GM23338 (cell line): ENCODE data around the gene NUCB2. TPM values are rescaled to one million over a fixed set of nuclear protein-coding genes. Genes with fewer than 3 reads are reported as not detected.

Experiments used
- ATAC-seq: fragments of 200-7000 bp; cut with Tn5 transposase; 3 replicates; pipeline ENCODE4 v1.9.1; 2020
- DNase-seq: peaks from one replicate; pipeline ENCODE4 v3.0.0-alpha.2; 2015; ENCODE audit warnings: low spot score
- H2AFZ ChIP-seq: fragments of 200-600 bp; sonication (generic); 2 replicates; pipeline ENCODE4 v1.8.0; 2016; ENCODE audit warnings: antibody characterized with exemption, mild to moderate bottlenecking, moderate library complexity
- H3F3A ChIP-seq: fragments of 200-600 bp; sonication (generic); replicated peaks from 2 replicates; pipeline ENCODE4 v1.8.0; 2017; ENCODE audit warnings: antibody characterized with exemption, mixed run types, low read depth
- H3K27ac ChIP-seq: fragments of 200-600 bp; sonication (generic); 2 replicates; pipeline ENCODE4 v1.6.1; 2016; ENCODE audit warnings: low read depth
- H3K27me3 ChIP-seq: fragments of 200-600 bp; sonication (generic); 2 replicates; pipeline ENCODE4 v1.8.0; 2016; ENCODE audit warnings: mild to moderate bottlenecking, mixed run types, moderate library complexity; ENCODE audit not compliant: insufficient read depth
- H3K36me3 ChIP-seq: fragments of 200-600 bp; sonication (generic); 2 replicates; pipeline ENCODE4 v1.8.0; 2016; ENCODE audit warnings: mild to moderate bottlenecking; ENCODE audit not compliant: insufficient read depth
- H3K4me1 ChIP-seq: fragments of 200-600 bp; sonication (generic); 2 replicates; pipeline ENCODE4 v1.8.0; 2016; ENCODE audit warnings: mild to moderate bottlenecking, moderate library complexity; ENCODE audit not compliant: insufficient read depth
- H3K4me2 ChIP-seq: fragments of 200-600 bp; sonication (generic); 2 replicates; pipeline ENCODE4 v1.7.1; 2017; ENCODE audit warnings: mixed run types
- H3K4me3 ChIP-seq: fragments of 200-600 bp; sonication (generic); 2 replicates; pipeline ENCODE4 v1.6.1; 2016; ENCODE audit warnings: mixed run types
- H3K79me2 ChIP-seq: fragments of 200-600 bp; sonication (generic); replicated peaks from 2 replicates; pipeline ENCODE4 v1.8.0; 2017; ENCODE audit warnings: mild to moderate bottlenecking; ENCODE audit not compliant: insufficient read depth
- H3K9me2 ChIP-seq: fragments of 200-600 bp; sonication (generic); 2 replicates; pipeline ENCODE4 v1.8.0; 2017; ENCODE audit not compliant: insufficient read depth
- H4K20me1 ChIP-seq: fragments of 200-600 bp; sonication (generic); replicated peaks from 2 replicates; pipeline ENCODE4 v1.8.0; 2017; ENCODE audit warnings: mild to moderate bottlenecking; ENCODE audit not compliant: insufficient read depth
- H3K27ac Mint-ChIP-seq: 2 replicates; pipeline ENCODE4 v1.8.0; 2020; ENCODE audit warnings: inconsistent platforms, mild to moderate bottlenecking, moderate library complexity, mixed read lengths
- H3K27me3 Mint-ChIP-seq: 3 replicates; pipeline ENCODE4 v1.8.0; 2022; ENCODE audit warnings: low read depth, mild to moderate bottlenecking, moderate library complexity, mixed read lengths, inconsistent platforms; ENCODE audit not compliant: insufficient read depth, poor library complexity
- H3K36me3 Mint-ChIP-seq: 3 replicates; pipeline ENCODE4 v1.8.0; 2021; ENCODE audit warnings: low read depth, mild to moderate bottlenecking, inconsistent platforms, moderate library complexity, mixed read lengths
- H3K4me1 Mint-ChIP-seq: 3 replicates; pipeline ENCODE4 v1.8.0; 2020; ENCODE audit warnings: mild to moderate bottlenecking, inconsistent platforms, mixed read lengths
- H3K4me3 Mint-ChIP-seq: 3 replicates; pipeline ENCODE4 v1.8.0; 2021; ENCODE audit warnings: moderate library complexity, mild to moderate bottlenecking, inconsistent platforms, mixed read lengths
- H3K9me3 Mint-ChIP-seq: 3 replicates; pipeline ENCODE4 v1.8.0; 2020; ENCODE audit warnings: moderate library complexity, mild to moderate bottlenecking, inconsistent platforms, mixed read lengths
- EZH2 ChIP-seq: fragments of 200-600 bp; sonication (generic); IDR thresholded peaks from one replicate; pipeline ENCODE4 v1.8.0; 2017; ENCODE audit warnings: antibody characterized with exemption, mild to moderate bottlenecking, low read depth; ENCODE audit not compliant: unreplicated experiment
- JUNB ChIP-seq: IDR thresholded peaks from one replicate; pipeline ENCODE4 v1.6.1; 2016; ENCODE audit warnings: antibody characterized with exemption; ENCODE audit not compliant: unreplicated experiment
- NANOG ChIP-seq: IDR thresholded peaks from 2 replicates; pipeline ENCODE4 v1.6.1; 2016; ENCODE audit warnings: antibody characterized with exemption, borderline replicate concordance
- POLR2AphosphoS5 ChIP-seq: IDR thresholded peaks from 2 replicates; pipeline ENCODE4 v1.6.1; 2016; ENCODE audit warnings: antibody characterized with exemption, low read depth
- STAT1 ChIP-seq: IDR thresholded peaks from one replicate; pipeline ENCODE4 v1.6.1; 2016; ENCODE audit warnings: antibody characterized with exemption; ENCODE audit not compliant: unreplicated experiment
- ZNF114 ChIP-seq: fragments of 250-450 bp; sonication (Bioruptor Pico); IDR thresholded peaks from 2 replicates; pipeline ENCODE4 v1.5.0; 2020; ENCODE audit warnings: mild to moderate bottlenecking, moderate library complexity
- ZNF331 ChIP-seq: fragments of 250-450 bp; sonication (Bioruptor Pico); IDR thresholded peaks from 2 replicates; pipeline ENCODE4 v1.5.0; 2020; ENCODE audit warnings: low read depth, mild to moderate bottlenecking, moderate library complexity
- polyA plus RNA-seq: library from polyadenylated mRNA; unstranded; fragments of >200 nt; fragmentation: Nextera tagmentation; extraction: Ambion mirVana; gene quantifications from 2 replicates; pipeline ENCODE4 v1.2.1, GENCODE V29; 2016
- total RNA-seq: library from RNA; depleted of rRNA; stranded (reverse); fragments of >200 nt; shearing (Covaris generic); gene quantifications from 2 replicates; pipeline ENCODE4 v1.2.3, GENCODE V29; 2014
- TF ChIP-seq, protein P1 (sequence below): IDR thresholded peaks from one replicate; pipeline ENCODE4 v1.6.1; 2018; ENCODE audit warnings: antibody characterized with exemption; ENCODE audit not compliant: unreplicated experiment
- TF ChIP-seq, protein P2 (sequence below): fragments of 250-450 bp; sonication (Bioruptor Pico); IDR thresholded peaks from 2 replicates; pipeline ENCODE4 v1.5.0; 2020; ENCODE audit warnings: mild to moderate bottlenecking, moderate library complexity
- TF ChIP-seq, protein P3 (sequence below), 2 experiments: fragments of 200-600 bp in 1 of 2; sonication (generic) in 1 of 2; conservative IDR thresholded peaks; 2 replicates each; pipeline versions ENCODE4 v1.5.1 to v1.6.1; 2016 to 2017; ENCODE audit warnings: antibody characterized with exemption in 2 of 2, low read depth in 2 of 2, mild to moderate bottlenecking in 2 of 2, moderate library complexity in 1 of 2

The NUCB2 gene
- total and polyA plus RNA-seq, 2 experiments from 2014 or later: 16.6 to 86.9 TPM

DNA sequence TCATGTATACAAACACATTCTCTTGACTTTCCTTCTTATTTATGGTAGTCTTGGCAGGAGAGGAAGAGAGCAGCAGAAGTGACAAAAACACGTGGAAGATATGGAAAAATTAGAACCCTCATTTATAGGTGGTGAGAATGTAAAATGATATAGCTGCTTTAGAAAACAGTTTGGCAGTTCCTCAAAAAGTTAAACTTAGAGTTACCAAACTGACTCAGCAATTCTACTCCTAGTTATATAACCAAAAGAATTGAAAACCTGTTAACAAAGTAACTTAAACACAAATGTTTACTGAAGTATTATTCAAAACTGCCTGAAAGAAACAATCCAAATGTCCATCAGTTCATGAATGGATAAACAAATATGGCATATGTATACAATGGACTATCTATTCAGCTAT, 16.8 kb downstream of the NUCB2 start:
- Histone ChIP-seq H3K79me2 (no peaks in the 10 kb centered on the region), H3K27ac (no peak overlapping the region), H3K4me1 (no peaks in the 10 kb centered on the region), H2AFZ (no peak overlapping the region), H3K36me3 (no peaks in the 10 kb centered on the region), H3K4me3 (no peak overlapping the region), H3K9me2 (no peaks in the 10 kb centered on the region), H4K20me1 (no peaks in the 10 kb centered on the region), H3K4me2 (no peak overlapping the region), H3K27me3 (no peaks in the 10 kb centered on the region), H3F3A (no peaks in the 10 kb centered on the region)
- H3K27me3 Mint-ChIP-seq: no peaks in the 10 kb centered on the region
- TF ChIP-seq, protein P1, sequence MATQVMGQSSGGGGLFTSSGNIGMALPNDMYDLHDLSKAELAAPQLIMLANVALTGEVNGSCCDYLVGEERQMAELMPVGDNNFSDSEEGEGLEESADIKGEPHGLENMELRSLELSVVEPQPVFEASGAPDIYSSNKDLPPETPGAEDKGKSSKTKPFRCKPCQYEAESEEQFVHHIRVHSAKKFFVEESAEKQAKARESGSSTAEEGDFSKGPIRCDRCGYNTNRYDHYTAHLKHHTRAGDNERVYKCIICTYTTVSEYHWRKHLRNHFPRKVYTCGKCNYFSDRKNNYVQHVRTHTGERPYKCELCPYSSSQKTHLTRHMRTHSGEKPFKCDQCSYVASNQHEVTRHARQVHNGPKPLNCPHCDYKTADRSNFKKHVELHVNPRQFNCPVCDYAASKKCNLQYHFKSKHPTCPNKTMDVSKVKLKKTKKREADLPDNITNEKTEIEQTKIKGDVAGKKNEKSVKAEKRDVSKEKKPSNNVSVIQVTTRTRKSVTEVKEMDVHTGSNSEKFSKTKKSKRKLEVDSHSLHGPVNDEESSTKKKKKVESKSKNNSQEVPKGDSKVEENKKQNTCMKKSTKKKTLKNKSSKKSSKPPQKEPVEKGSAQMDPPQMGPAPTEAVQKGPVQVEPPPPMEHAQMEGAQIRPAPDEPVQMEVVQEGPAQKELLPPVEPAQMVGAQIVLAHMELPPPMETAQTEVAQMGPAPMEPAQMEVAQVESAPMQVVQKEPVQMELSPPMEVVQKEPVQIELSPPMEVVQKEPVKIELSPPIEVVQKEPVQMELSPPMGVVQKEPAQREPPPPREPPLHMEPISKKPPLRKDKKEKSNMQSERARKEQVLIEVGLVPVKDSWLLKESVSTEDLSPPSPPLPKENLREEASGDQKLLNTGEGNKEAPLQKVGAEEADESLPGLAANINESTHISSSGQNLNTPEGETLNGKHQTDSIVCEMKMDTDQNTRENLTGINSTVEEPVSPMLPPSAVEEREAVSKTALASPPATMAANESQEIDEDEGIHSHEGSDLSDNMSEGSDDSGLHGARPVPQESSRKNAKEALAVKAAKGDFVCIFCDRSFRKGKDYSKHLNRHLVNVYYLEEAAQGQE: no peak
- no peak for TF ChIP-seq STAT1
- no peak for TF ChIP-seq EZH2
- H3K9me3 Mint-ChIP-seq: no peaks in the 10 kb centered on the region
- no peaks in the 10 kb centered on the region for H3K36me3 Mint-ChIP-seq
- DNase-seq (no peak), ATAC-seq (no peak)
- H3K4me3 Mint-ChIP-seq: no peak overlapping the region
- no peaks in the 10 kb centered on the region for H3K4me1 Mint-ChIP-seq
- no peak overlapping the region for H3K27ac Mint-ChIP-seq

DNA sequence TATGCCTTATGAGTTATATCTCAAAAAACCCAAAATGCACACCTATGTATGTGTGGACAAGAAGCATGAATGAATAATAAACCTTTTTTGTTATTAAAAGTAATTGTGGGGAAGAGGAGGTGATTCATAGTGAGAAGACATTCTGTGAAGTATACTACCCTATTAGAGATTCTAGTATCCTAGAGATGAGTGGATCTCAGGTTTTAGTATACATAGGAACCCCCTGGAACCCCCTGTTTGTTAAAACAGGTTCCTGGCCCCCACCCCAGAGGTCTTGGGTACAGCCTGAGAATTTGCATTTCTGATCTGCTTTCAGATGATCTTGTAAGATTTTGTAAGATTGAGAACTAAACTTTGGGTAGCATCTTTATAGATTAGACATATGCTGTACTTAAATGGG, 17.5 kb downstream of the NUCB2 start:
- DNase-seq (no peak), ATAC-seq (no peak)
- H3K36me3 ChIP-seq: no peaks in the 10 kb centered on the region
- H3K4me1 ChIP-seq: no peaks in the 10 kb centered on the region
- Mint-ChIP-seq H3K9me3 (no peaks in the 10 kb centered on the region), H3K4me3 (no peak overlapping the region), H3K27me3 (no peaks in the 10 kb centered on the region), H3K36me3 (no peaks in the 10 kb centered on the region), H3K27ac (no peak overlapping the region), H3K4me1 (no peaks in the 10 kb centered on the region)
- no peak overlapping the region for H2AFZ ChIP-seq
- no peaks in the 10 kb centered on the region for H3K9me2 ChIP-seq
- no peak overlapping the region for H3K4me3 ChIP-seq
- H4K20me1 ChIP-seq: no peaks in the 10 kb centered on the region
- no peaks in the 10 kb centered on the region for H3K79me2 ChIP-seq
- H3F3A ChIP-seq: no peaks in the 10 kb centered on the region
- no peaks in the 10 kb centered on the region for H3K27me3 ChIP-seq
- no peak overlapping the region for H3K4me2 ChIP-seq
- no peak overlapping the region for H3K27ac ChIP-seq
- TF ChIP-seq JUNB: no peak
- no peak for TF ChIP-seq EZH2
- TF ChIP-seq, protein P2, sequence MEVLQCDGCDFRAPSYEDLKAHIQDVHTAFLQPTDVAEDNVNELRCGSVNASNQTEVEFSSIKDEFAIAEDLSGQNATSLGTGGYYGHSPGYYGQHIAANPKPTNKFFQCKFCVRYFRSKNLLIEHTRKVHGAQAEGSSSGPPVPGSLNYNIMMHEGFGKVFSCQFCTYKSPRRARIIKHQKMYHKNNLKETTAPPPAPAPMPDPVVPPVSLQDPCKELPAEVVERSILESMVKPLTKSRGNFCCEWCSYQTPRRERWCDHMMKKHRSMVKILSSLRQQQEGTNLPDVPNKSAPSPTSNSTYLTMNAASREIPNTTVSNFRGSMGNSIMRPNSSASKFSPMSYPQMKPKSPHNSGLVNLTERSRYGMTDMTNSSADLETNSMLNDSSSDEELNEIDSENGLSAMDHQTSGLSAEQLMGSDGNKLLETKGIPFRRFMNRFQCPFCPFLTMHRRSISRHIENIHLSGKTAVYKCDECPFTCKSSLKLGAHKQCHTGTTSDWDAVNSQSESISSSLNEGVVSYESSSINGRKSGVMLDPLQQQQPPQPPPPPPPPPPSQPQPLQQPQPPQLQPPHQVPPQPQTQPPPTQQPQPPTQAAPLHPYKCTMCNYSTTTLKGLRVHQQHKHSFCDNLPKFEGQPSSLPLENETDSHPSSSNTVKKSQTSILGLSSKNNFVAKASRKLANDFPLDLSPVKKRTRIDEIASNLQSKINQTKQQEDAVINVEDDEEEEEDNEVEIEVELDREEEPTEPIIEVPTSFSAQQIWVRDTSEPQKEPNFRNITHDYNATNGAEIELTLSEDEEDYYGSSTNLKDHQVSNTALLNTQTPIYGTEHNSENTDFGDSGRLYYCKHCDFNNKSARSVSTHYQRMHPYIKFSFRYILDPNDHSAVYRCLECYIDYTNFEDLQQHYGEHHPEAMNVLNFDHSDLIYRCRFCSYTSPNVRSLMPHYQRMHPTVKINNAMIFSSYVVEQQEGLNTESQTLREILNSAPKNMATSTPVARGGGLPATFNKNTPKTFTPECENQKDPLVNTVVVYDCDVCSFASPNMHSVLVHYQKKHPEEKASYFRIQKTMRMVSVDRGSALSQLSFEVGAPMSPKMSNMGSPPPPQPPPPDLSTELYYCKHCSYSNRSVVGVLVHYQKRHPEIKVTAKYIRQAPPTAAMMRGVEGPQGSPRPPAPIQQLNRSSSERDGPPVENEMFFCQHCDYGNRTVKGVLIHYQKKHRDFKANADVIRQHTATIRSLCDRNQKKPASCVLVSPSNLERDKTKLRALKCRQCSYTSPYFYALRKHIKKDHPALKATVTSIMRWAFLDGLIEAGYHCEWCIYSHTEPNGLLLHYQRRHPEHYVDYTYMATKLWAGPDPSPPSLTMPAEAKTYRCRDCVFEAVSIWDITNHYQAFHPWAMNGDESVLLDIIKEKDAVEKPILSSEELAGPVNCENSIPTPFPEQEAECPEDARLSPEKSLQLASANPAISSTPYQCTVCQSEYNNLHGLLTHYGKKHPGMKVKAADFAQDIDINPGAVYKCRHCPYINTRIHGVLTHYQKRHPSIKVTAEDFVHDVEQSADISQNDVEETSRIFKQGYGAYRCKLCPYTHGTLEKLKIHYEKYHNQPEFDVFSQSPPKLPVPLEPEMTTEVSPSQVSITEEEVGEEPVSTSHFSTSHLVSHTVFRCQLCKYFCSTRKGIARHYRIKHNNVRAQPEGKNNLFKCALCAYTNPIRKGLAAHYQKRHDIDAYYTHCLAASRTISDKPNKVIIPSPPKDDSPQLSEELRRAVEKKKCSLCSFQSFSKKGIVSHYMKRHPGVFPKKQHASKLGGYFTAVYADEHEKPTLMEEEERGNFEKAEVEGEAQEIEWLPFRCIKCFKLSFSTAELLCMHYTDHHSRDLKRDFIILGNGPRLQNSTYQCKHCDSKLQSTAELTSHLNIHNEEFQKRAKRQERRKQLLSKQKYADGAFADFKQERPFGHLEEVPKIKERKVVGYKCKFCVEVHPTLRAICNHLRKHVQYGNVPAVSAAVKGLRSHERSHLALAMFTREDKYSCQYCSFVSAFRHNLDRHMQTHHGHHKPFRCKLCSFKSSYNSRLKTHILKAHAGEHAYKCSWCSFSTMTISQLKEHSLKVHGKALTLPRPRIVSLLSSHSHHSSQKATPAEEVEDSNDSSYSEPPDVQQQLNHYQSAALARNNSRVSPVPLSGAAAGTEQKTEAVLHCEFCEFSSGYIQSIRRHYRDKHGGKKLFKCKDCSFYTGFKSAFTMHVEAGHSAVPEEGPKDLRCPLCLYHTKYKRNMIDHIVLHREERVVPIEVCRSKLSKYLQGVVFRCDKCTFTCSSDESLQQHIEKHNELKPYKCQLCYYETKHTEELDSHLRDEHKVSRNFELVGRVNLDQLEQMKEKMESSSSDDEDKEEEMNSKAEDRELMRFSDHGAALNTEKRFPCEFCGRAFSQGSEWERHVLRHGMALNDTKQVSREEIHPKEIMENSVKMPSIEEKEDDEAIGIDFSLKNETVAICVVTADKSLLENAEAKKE (CRISPR knock-in tag): no peak
- TF ChIP-seq, protein P3, sequence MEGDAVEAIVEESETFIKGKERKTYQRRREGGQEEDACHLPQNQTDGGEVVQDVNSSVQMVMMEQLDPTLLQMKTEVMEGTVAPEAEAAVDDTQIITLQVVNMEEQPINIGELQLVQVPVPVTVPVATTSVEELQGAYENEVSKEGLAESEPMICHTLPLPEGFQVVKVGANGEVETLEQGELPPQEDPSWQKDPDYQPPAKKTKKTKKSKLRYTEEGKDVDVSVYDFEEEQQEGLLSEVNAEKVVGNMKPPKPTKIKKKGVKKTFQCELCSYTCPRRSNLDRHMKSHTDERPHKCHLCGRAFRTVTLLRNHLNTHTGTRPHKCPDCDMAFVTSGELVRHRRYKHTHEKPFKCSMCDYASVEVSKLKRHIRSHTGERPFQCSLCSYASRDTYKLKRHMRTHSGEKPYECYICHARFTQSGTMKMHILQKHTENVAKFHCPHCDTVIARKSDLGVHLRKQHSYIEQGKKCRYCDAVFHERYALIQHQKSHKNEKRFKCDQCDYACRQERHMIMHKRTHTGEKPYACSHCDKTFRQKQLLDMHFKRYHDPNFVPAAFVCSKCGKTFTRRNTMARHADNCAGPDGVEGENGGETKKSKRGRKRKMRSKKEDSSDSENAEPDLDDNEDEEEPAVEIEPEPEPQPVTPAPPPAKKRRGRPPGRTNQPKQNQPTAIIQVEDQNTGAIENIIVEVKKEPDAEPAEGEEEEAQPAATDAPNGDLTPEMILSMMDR (conservative IDR thresholded peaks at IDR 0.05; ENCODE audit: low read depth in 2 of 2): no peak
- TF ChIP-seq ZNF114 (CRISPR knock-in tag): no peak
- no peak for TF ChIP-seq NANOG
- no peak for TF ChIP-seq POLR2AphosphoS5
- TF ChIP-seq ZNF331 (CRISPR knock-in tag): no peak
